ENCODE data around the gene SPIRE1. TPM values are rescaled to one million over a fixed set of nuclear protein-coding genes. Genes with fewer than 3 reads are reported as not detected.
A peak's percentile ranks its signal among the peaks of the same experiment; 100 is the strongest.

Gene SPIRE1
- total RNA-seq = 20.7 and 22.8 TPM in 2 replicates

- no peak for TF ChIP-seq CTCF (conservative IDR thresholded peaks at IDR 0.05; ENCODE audit: low read depth, low read length)
- DNase-seq (ENCODE audit: low read depth) = no peak
- H3K4me3 ChIP-seq (ENCODE audit: low read depth, low read length) = peak within 1 kb of the TSS; percentile 71
Measured at GRCh38 chr18:12657684-12658425, at the start of gene SPIRE1. TSS of gene SPIRE1 (minus strand) at chr18:12658107. CDS start at chr18:12657866, 241 bp downstream.

GRCh38 chr18:12703664-12704063 is 45.8 kb upstream of the SPIRE1 start:
- TF ChIP-seq CTCF (conservative IDR thresholded peaks at IDR 0.05; ENCODE audit: low read depth, low read length) = no peak
- H3K4me3 ChIP-seq (ENCODE audit: low read depth, low read length) = peak overlapping the region; percentile 97
- no peak for DNase-seq (ENCODE audit: low read depth)

- DNase-seq (ENCODE audit: low read depth) = no peak
- no peak for TF ChIP-seq CTCF (conservative IDR thresholded peaks at IDR 0.05; ENCODE audit: low read depth, low read length)
- H3K4me3 ChIP-seq (ENCODE audit: low read depth, low read length) = peak overlapping the region; percentile 97
Measured at GRCh38 chr18:12703096-12703567, 45.2 kb upstream of the SPIRE1 start.

- peak within 1 kb of the TSS; percentile 97 for H3K4me3 ChIP-seq (ENCODE audit: low read depth, low read length)
- TF ChIP-seq CTCF (conservative IDR thresholded peaks at IDR 0.05; ENCODE audit: low read depth, low read length) = no peak
Measured at GRCh38 chr18:12702221-12703095, 44.6 kb upstream of the SPIRE1 start, which contains the start of the genes CEP76 and PSMG2. TSS of gene CEP76 (minus strand) at chr18:12702723. CDS start at chr18:12702548, 175 bp downstream. TSS of gene PSMG2 (plus strand) at chr18:12703042. CDS start at chr18:12703108, 66 bp downstream.

GRCh38 chr18:12701161-12701560 is 43.3 kb upstream of the SPIRE1 start:
- H3K4me3 ChIP-seq (ENCODE audit: low read depth, low read length) = peak overlapping the region; percentile 97
- no peak for DNase-seq (ENCODE audit: low read depth)
- no peak for TF ChIP-seq CTCF (conservative IDR thresholded peaks at IDR 0.05; ENCODE audit: low read depth, low read length)

More at GRCh38 chr18:12702221-12703095, 44.6 kb upstream of the SPIRE1 start, which contains the start of the genes CEP76 and PSMG2:
- no peak for DNase-seq (ENCODE audit: low read depth)

- no peak overlapping the region for H3K4me3 ChIP-seq (ENCODE audit: low read depth, low read length)
- no peak for DNase-seq (ENCODE audit: low read depth)
- TF ChIP-seq CTCF (conservative IDR thresholded peaks at IDR 0.05; ENCODE audit: low read depth, low read length) = no peak
Measured at GRCh38 chr18:12699747-12700146, 41.8 kb upstream of the SPIRE1 start.

All from epithelial cell of proximal tubule (primary cell).